NCI-H345 treated with DMSO at 0.1 percent for 48 hours (cell line): ENCODE results near the gene IL4.

ENCODE experiments used
- DNase-seq: peaks from one replicate; lab custom pipeline; 2025; ENCODE audit not compliant: unreplicated experiment; lab: John Stamatoyannopoulos, UW

The IL4 gene

DNA sequence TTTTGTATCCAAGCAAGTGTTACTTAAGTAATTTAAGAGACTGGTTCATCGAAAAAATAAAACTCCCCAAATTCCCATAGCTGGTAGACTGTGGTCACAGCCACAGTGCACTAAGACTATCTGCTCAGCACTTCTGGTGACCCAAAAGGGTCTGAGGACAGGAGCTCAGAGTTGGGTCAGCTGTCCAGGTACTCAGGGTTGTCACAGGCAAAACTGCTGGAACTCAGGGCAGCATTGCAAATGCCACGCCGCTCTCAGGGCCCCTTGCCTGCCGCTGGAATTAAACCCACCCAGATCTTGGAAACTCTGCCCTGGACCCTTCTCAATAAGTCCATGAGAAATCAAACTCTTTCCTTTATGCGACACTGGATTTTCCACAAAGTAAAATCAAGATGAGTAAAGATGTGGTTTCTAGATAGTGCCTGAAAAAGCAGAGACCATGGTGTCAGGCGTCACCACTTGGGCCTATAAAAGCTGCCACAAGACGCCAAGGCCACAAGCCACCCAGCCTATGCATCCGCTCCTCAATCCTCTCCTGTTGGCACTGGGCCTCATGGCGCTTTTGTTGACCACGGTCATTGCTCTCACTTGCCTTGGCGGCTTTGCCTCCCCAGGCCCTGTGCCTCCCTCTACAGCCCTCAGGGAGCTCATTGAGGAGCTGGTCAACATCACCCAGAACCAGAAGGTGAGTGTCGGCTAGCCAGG lies 16.0 kb upstream of the IL4 start, which contains the start of gene IL13:
TSS of gene IL13 (plus strand) at position 498 of the 705 bp plus-strand sequence. CDS start at position 512, 14 bp downstream.
- DNase-seq, result no peak

GRCh38 chr5:132658381-132659302 lies 15.1 kb upstream of the IL4 start:
- DNase-seq, result no peak

- DNase-seq, result no peak
These were observed 13.9 kb upstream of the IL4 start for GRCh38 chr5:132659598-132660493.

GRCh38 chr5:132661231-132662003 lies 12.4 kb upstream of the IL4 start:
- DNase-seq, result no peak

DNA sequence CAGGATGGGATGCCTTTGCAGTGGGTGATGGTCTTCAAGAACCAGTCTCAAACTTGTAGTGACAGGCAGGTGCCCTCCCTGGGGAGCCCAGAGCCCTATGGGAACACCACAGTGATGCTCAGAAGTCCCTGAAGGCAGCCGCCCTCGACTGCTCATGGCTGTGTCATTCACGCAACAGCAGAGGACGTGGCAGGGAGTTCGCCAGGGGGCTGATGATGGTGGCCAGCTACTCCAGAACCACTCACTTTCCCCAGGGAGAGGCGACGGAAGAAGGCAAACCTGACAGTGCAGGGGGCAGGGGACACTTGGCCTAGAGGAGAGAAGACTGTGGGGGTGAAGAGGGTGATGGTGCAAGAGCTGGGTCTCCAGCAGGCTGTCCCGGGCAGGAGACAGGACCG lies 11.8 kb upstream of the IL4 start:
- DNase-seq, result no peak

- DNase-seq, result no peak
These were observed 10.6 kb upstream of the IL4 start for GRCh38 chr5:132662925-132663770.

GRCh38 chr5:132663771-132664695 lies 9.8 kb upstream of the IL4 start:
- DNase-seq, result no peak

DNA sequence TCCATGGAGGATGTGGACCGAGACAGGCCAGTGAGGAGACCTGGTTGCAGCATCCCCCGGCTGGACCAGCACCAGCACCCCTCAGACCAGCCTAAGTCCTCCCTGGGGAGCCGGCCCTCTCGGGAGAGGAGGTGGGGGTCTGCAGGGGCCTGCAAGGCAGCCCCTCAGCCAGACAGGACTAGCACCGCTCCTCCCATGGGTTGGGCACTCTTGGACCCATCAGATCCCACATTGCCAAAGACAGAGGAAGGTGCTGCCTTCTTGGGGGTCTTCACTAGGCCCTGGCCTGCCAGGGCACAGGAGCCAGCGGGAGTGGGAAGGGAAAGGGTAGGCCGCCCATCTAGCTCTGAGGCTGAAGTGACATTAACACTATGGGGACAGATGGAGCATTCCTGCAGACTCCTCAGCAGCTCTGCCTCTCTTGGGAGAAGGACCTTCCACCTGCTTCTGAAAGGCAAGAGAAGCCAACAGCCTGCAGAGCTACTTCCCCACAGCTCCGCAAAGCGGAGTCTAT lies 9.0 kb upstream of the IL4 start:
- DNase-seq, result no peak

DNA sequence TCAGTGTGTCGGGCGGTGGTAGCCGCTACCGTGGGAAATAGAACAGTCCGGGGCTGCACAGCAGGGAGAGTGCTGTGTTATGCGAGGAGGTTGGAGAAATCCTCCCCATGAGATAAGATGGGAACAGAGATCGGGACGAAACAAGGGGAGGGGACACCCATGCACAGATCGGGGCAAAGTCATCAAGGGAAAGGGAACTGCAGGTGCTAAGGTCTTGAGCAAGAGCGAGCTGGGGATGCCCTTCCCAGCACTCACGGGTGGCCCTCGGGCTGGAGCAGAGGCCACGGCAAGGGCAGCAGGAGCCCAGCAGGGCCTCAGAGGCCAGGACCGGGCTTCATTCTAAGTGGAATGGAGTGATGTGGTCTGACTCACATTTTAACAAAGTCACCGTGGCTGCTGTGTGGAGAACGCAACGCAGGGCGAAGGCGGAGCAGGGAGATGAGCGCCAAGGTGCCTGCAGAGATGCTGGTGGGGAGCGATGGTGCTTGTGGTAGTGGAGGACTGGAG lies 8.2 kb upstream of the IL4 start:
- DNase-seq, result no peak

DNA sequence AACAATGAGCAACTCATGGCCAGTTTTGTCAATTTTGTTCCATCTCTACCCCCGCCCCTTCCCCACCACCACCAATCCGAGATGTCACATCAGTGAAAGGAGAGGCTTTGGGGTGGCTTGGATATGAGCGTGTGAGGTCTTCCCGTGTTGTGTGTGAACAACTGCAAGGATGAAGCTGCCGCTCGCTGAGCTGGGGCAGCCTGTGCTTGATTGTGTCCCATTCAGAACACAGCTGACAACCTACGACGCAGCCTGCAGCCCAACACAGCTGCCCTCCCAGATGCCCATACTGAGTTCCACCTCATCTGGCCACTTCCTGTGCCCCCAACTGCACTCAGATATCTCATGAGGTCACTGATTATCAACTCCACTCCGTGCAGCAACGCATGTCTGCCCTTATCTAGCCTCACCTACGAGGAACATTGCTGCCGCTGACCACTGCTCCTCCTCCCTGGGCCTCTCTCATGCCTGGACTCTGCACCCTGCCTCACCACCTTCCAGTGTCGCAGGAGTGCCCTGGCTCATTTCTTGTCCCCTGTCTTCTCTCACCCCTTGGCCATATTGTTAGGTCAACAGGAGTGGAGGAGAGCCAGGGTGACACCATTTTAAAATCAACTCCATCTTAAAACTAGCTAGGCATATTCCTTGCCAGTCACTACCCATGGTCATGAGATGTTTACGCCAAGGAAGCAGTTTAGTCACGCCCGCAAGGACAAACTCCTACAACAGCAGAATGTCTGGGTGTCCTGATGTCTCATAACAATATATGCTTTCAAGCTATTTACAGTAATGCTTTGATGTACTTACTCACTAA lies 7.3 kb upstream of the IL4 start:
- no peak for DNase-seq

DNA sequence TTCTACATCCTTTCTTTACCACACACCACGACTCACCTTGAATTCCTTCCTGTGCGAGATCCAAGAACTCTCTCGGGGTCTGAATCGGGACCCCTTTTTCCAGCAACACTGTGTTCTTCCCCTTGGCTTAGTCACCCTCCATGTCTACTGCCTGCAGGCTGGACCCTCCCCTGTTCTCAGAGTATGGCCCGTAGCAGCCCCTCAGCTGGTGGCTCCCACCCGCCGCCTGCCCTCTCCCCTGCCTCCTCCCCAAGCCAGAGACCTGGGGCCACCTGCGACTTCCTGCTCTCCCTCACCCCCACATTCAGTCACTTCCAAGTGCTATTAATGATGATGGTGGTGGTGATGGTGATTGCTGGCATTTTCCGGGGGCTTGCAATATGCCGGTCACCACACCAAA lies 6.5 kb upstream of the IL4 start:
- DNase-seq, result no peak

DNA sequence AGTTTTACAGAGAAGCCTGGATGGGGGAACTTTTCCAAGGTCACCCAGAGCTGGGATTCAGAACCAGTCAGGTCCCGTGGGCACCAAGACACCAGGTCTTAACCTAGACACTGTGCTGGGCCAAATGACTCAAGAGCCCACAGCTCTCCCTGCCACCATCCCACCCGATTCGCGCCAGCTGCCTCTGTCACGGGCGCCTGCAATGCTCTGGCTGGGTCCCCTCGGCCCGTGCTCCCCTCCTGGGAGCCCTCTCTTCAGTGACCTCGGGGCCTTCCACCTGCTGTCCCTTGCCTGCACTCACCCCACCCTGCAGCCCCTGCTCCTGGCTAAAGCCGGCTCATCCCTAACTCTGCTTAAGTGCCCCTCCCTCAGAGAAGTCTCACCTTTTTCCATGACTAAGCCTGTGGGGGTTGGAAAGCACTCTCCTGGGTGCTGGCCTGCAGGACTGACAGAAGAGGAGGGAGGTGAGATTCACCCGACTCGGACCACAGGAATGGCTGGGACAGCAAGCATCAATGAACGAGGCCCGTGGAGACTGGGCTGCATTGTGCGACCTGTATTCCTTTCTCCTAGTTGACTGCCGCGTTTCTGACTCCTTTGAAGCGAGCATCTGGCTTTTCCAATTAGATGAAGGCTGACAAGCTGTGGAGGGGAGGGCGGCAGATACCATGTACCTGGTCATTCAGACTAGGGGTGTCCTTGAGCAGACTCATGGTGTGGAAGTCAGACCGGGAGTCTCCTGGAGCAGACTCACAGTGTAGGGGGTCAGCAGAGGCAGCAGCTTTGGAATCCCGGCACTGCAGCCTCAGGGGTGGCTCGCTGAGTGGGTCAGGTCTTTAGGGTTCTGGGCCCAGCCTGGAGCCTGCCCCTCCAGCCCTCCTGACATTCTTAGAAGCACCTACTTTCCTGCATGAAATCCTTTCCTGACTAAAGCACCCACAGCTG lies 5.8 kb upstream of the IL4 start:
- no peak for DNase-seq

DNA sequence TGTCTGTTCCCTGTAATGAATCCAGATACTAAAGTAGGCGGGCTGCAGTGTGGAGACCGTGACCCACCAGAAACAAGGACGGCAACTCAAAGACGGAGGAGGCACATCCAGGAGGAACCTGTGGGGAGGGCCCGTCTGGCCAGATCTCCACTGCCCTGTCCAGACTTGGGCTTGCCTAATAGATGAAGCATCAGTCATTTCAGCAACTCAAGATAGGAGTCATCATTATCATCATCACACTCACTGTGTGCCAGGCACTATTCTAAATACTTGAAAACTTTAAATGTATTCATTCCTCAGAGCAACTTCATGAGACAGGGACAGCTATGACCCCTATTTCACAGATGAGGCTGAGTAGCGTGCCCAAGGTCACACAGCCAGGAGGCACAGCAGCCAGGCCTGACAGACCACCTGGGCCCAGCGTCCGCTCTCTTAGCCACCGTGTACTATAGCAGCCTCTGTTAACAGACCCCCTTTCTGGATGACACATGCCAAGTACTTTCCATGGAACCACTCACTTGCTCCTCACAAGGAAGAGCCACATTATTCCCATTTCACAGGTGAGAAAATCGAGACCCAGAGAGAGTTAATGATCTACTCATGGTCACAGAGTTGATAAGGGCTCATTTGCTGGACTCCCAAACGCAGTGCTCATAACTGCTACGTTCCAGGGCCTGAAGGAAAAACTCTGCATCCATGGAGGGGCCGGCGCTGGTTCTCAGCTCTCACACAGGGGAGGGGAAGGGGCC lies 4.9 kb upstream of the IL4 start:
- no peak for DNase-seq

DNA sequence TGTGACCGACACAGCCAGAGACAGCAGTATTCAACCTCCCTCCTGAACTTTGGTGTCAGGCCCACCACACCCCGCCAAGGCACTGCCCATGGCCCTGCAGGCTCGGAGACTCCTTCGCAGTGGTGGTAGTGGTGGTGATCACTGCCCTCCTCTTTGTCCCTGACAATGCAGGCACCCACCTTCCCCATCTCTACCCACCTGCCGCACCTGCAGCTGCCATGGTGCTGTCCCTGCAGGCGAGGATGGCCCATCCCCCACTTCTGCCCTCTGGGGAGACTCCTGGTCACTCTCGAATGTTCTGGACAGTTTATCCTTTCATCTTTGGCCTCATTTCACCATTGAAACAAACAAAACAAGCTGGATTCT lies 4.4 kb upstream of the IL4 start:
- DNase-seq, result no peak
